SK-N-SH treated with all-trans-retinoic acid at 6 μM for 48 hours (cell line): Measurements from ENCODE around the gene PTCHD1.

Experiments used
- ATAC-seq: fragments of 200-7000 bp; cut with Tn5 transposase; 3 replicates; pipeline ENCODE4 v1.9.1; 2020; ENCODE audit warnings: mild to moderate bottlenecking, moderate library complexity
- ARNTL ChIP-seq: fragments of 450-650 bp; formaldehyde crosslinking; IDR thresholded peaks from 2 replicates; pipeline ENCODE4 v1.5.0; 2020; ENCODE audit warnings: low read depth, mild to moderate bottlenecking, moderate library complexity, borderline replicate concordance
- BACH2 ChIP-seq: fragments of 250-450 bp; sonication (Bioruptor Pico); IDR thresholded peaks from 2 replicates; pipeline ENCODE4 v1.9.0; 2021; ENCODE audit warnings: mild to moderate bottlenecking, borderline replicate concordance
- CREB5 ChIP-seq: fragments of 250-450 bp; sonication (Bioruptor Pico); IDR thresholded peaks from 2 replicates; pipeline ENCODE4 v1.5.1; 2020; ENCODE audit warnings: low read depth, mild to moderate bottlenecking, moderate library complexity
- CSDC2 ChIP-seq: fragments of 250-450 bp; sonication (Bioruptor Pico); IDR thresholded peaks from 2 replicates; pipeline ENCODE4 v1.5.0; 2020; ENCODE audit warnings: mild to moderate bottlenecking, moderate library complexity
- CSRNP3 ChIP-seq: fragments of 250-450 bp; sonication (Bioruptor Pico); IDR thresholded peaks from 2 replicates; pipeline ENCODE4 v1.5.1; 2021; ENCODE audit warnings: mild to moderate bottlenecking, moderate library complexity
- ESRRG ChIP-seq: fragments of 250-450 bp; sonication (Bioruptor Pico); IDR thresholded peaks from 2 replicates; pipeline ENCODE4 v1.6.1; 2021; ENCODE audit warnings: mild to moderate bottlenecking
- GLIS3 ChIP-seq: fragments of 250-450 bp; sonication (Bioruptor Pico); IDR thresholded peaks from 2 replicates; pipeline ENCODE4 v1.5.0; 2020; ENCODE audit warnings: mild to moderate bottlenecking, moderate library complexity
- ISL1 ChIP-seq: fragments of 250-450 bp; sonication (Bioruptor Pico); IDR thresholded peaks from 2 replicates; pipeline ENCODE4 v2.1.2; 2022; ENCODE audit warnings: mild to moderate bottlenecking, moderate library complexity
- OSR1 ChIP-seq: fragments of 250-450 bp; sonication (Bioruptor Pico); IDR thresholded peaks from 2 replicates; pipeline ENCODE4 v1.8.0; 2022; ENCODE audit warnings: moderate library complexity, mild to moderate bottlenecking, inconsistent platforms
- PATZ1 ChIP-seq: fragments of 250-450 bp; sonication (Bioruptor Pico); IDR thresholded peaks from 2 replicates; pipeline ENCODE4 v1.8.0; 2020; ENCODE audit warnings: mild to moderate bottlenecking, moderate library complexity, borderline replicate concordance
- POU6F1 ChIP-seq: fragments of 250-450 bp; sonication (Bioruptor Pico); IDR thresholded peaks from 2 replicates; pipeline ENCODE4 v1.8.0; 2021; ENCODE audit warnings: low read depth, mild to moderate bottlenecking, moderate library complexity, borderline replicate concordance
- RARB ChIP-seq: fragments of 250-450 bp; sonication (Bioruptor Pico); IDR thresholded peaks from 2 replicates; pipeline ENCODE4 v1.8.0; 2021; ENCODE audit warnings: mild to moderate bottlenecking, moderate library complexity
- TCF4 ChIP-seq: fragments of 250-450 bp; sonication (Bioruptor Pico); IDR thresholded peaks from 2 replicates; pipeline ENCODE4 v1.8.0; 2021; ENCODE audit warnings: mild to moderate bottlenecking, moderate library complexity, borderline replicate concordance
- TOX ChIP-seq: fragments of 250-450 bp; sonication (Bioruptor Pico); IDR thresholded peaks from 2 replicates; pipeline ENCODE4 v1.8.0; 2021; ENCODE audit warnings: mild to moderate bottlenecking, moderate library complexity, borderline replicate concordance
- TSHZ2 ChIP-seq: fragments of 250-450 bp; sonication (Bioruptor Pico); IDR thresholded peaks from 2 replicates; pipeline ENCODE4 v1.5.0; 2020; ENCODE audit warnings: mild to moderate bottlenecking, moderate library complexity
- ZC3H10 ChIP-seq: fragments of 250-450 bp; sonication (Bioruptor Pico); IDR thresholded peaks from 2 replicates; pipeline ENCODE4 v1.5.1; 2021; ENCODE audit warnings: mild to moderate bottlenecking, moderate library complexity
- ZFP3 ChIP-seq: fragments of 250-450 bp; sonication (Bioruptor Pico); IDR thresholded peaks from 2 replicates; pipeline ENCODE4 v1.5.0; 2020; ENCODE audit warnings: mild to moderate bottlenecking, moderate library complexity
- ZFP30 ChIP-seq: fragments of 450-650 bp; formaldehyde crosslinking; IDR thresholded peaks from 2 replicates; pipeline ENCODE4 v1.5.0; 2022; ENCODE audit warnings: mild to moderate bottlenecking, moderate library complexity
- ZNF565 ChIP-seq: fragments of 450-650 bp; formaldehyde crosslinking; conservative IDR thresholded peaks from 2 replicates; pipeline ENCODE4 v1.5.0; 2020; ENCODE audit warnings: low read depth, mild to moderate bottlenecking, moderate library complexity
- ZNF70 ChIP-seq: fragments of 450-650 bp; formaldehyde crosslinking; IDR thresholded peaks from 2 replicates; pipeline ENCODE4 v1.5.0; 2020; ENCODE audit warnings: mild to moderate bottlenecking, moderate library complexity
- ZNF8 ChIP-seq: fragments of 450-650 bp; formaldehyde crosslinking; IDR thresholded peaks from 2 replicates; pipeline ENCODE4 v1.5.0; 2020; ENCODE audit warnings: mild to moderate bottlenecking, moderate library complexity

PTCHD1 gene

GRCh38 chrX:23383411-23383810, 48.8 kb downstream of the PTCHD1 start:
- ATAC-seq = peak; percentile 36; the same call in 1 of the 3 replicates
- TF ChIP-seq ZNF70 (no peak), ISL1 (CRISPR knock-in tag) (peak; percentile 64), POU6F1 (CRISPR knock-in tag) (no peak), CREB5 (CRISPR knock-in tag) (peak; percentile 59; the same call in 1 of the 2 replicates)

- TF ChIP-seq ZNF70 = no peak
- no peak for TF ChIP-seq CSRNP3
- no peak for TF ChIP-seq BACH2
- no peak for TF ChIP-seq CREB5 (CRISPR knock-in tag)
- no peak for TF ChIP-seq ARNTL
- TF ChIP-seq ZC3H10 (CRISPR knock-in tag) = no peak
- no peak for TF ChIP-seq ZNF565 (CRISPR knock-in tag)
- TF ChIP-seq TOX (CRISPR knock-in tag) = no peak
- no peak for TF ChIP-seq GLIS3 (CRISPR knock-in tag)
- no peak for TF ChIP-seq TCF4 (CRISPR knock-in tag)
- TF ChIP-seq POU6F1 (CRISPR knock-in tag) = no peak
- no peak for TF ChIP-seq RARB (CRISPR knock-in tag)
- no peak for TF ChIP-seq ZFP30 (CRISPR knock-in tag)
- TF ChIP-seq CSDC2 = no peak
- TF ChIP-seq TSHZ2 = no peak
- TF ChIP-seq ZFP3 (CRISPR knock-in tag) = no peak
- no peak for TF ChIP-seq ESRRG
- no peak for TF ChIP-seq ZNF8 (CRISPR knock-in tag)
- TF ChIP-seq OSR1 (CRISPR knock-in tag) = no peak
- TF ChIP-seq, all 23 proteins: peak for 0
- ATAC-seq = no peak
These were observed 50.6 kb downstream of the PTCHD1 start for GRCh38 chrX:23385242-23385641.

GRCh38 chrX:23386260-23386659, 51.6 kb downstream of the PTCHD1 start:
- TF ChIP-seq PATZ1 (CRISPR knock-in tag) = no peak
- no peak for ATAC-seq
